Trophoblast cell (in vitro differentiated cells and primary cell): ENCODE measurements around the gene VWC2L.

Experiments
- DNase-seq, 2 donors: peaks; one replicate each; pipeline ENCODE4 v3.0.0-alpha.2; 2016
- H2AFZ ChIP-seq: 2 replicates; pipeline ENCODE4 v1.6.1; 2013; ENCODE audit warnings: low read length, moderate library complexity, mild to moderate bottlenecking; ENCODE audit not compliant: insufficient read depth, poor library complexity
- H2AK5ac ChIP-seq: 2 replicates; pipeline ENCODE4 v1.6.1; 2013; ENCODE audit warnings: mild to moderate bottlenecking, low read length
- H2BK120ac ChIP-seq: 2 replicates; pipeline ENCODE4 v1.6.1; 2013; ENCODE audit warnings: low read length, mild to moderate bottlenecking, moderate library complexity; ENCODE audit not compliant: insufficient read depth, poor library complexity
- H2BK12ac ChIP-seq: 2 replicates; pipeline ENCODE4 v1.6.1; 2013; ENCODE audit warnings: mild to moderate bottlenecking, low read length, moderate library complexity
- H2BK5ac ChIP-seq: 2 replicates; pipeline ENCODE4 v1.6.1; 2013; ENCODE audit warnings: low read length, low read depth, moderate library complexity, mild to moderate bottlenecking; ENCODE audit not compliant: poor library complexity
- H3K14ac ChIP-seq: 2 replicates; pipeline ENCODE4 v1.6.1; 2013; ENCODE audit warnings: mild to moderate bottlenecking, low read length
- H3K18ac ChIP-seq: 2 replicates; pipeline ENCODE4 v1.6.1; 2013; ENCODE audit warnings: mild to moderate bottlenecking, low read length
- H3K23ac ChIP-seq: 2 replicates; pipeline ENCODE4 v1.6.1; 2013; ENCODE audit warnings: low read length
- H3K27ac ChIP-seq: 2 replicates; pipeline ENCODE4 v1.5.1; 2013; ENCODE audit warnings: low read depth, mild to moderate bottlenecking, inconsistent platforms, low read length, moderate library complexity
- H3K27me3 ChIP-seq: 2 replicates; pipeline ENCODE4 v1.6.1; 2013; ENCODE audit warnings: inconsistent platforms, mild to moderate bottlenecking, low read length, moderate library complexity; ENCODE audit not compliant: insufficient read depth
- H3K36me3 ChIP-seq, 2 experiments: 1 replicate in 1 of 2; 2 replicates in 1 of 2; pipeline ENCODE4 v1.6.1; 2013; ENCODE audit warnings: low read length in 2 of 2, mild to moderate bottlenecking in 2 of 2, moderate library complexity in 1 of 2; ENCODE audit not compliant: insufficient read depth in 2 of 2, control insufficient read depth in 1 of 2
- H3K4ac ChIP-seq: 2 replicates; pipeline ENCODE4 v1.6.1; 2013; ENCODE audit warnings: low read depth, mild to moderate bottlenecking, low read length, moderate library complexity
- H3K4me1 ChIP-seq, 2 experiments: 1 replicate in 1 of 2; 2 replicates in 1 of 2; pipeline ENCODE4 v1.6.1; 2013; ENCODE audit warnings: low read length in 2 of 2, mild to moderate bottlenecking in 2 of 2, moderate library complexity in 1 of 2; ENCODE audit not compliant: insufficient read depth in 2 of 2, control insufficient read depth in 1 of 2
- H3K4me2 ChIP-seq: 2 replicates; pipeline ENCODE4 v1.6.1; 2013; ENCODE audit warnings: inconsistent platforms, mild to moderate bottlenecking, low read length, moderate library complexity
- H3K4me3 ChIP-seq: 2 replicates; pipeline ENCODE4 v1.5.1; 2013; ENCODE audit warnings: mild to moderate bottlenecking, low read depth, low read length, inconsistent platforms
- H3K79me1 ChIP-seq: one replicate; pipeline ENCODE4 v1.6.1; 2013; ENCODE audit warnings: low read length
- H3K79me2 ChIP-seq: 2 replicates; pipeline ENCODE4 v1.6.1; 2013; ENCODE audit warnings: low read length, mild to moderate bottlenecking; ENCODE audit not compliant: control insufficient read depth, insufficient read depth, poor library complexity
- H3K9ac ChIP-seq: 2 replicates; pipeline ENCODE4 v1.6.1; 2013; ENCODE audit warnings: mild to moderate bottlenecking, low read length
- H3K9me3 ChIP-seq: 2 replicates; pipeline ENCODE4 v1.6.1; 2013; ENCODE audit warnings: low read depth, mild to moderate bottlenecking, control low read depth, inconsistent platforms, low read length; ENCODE audit not compliant: insufficient read depth
- H4K12ac ChIP-seq: 2 replicates; pipeline ENCODE4 v1.6.1; 2013; ENCODE audit warnings: low read depth, mild to moderate bottlenecking, low read length, moderate library complexity
- H4K8ac ChIP-seq: 2 replicates; pipeline ENCODE4 v1.6.1; 2013; ENCODE audit warnings: low read depth, mild to moderate bottlenecking, low read length, moderate library complexity
- H4K91ac ChIP-seq: one replicate; pipeline ENCODE4 v1.6.1; 2013; ENCODE audit warnings: low read depth, mild to moderate bottlenecking, low read length, moderate library complexity
- WGBS: extraction: QIAGEN DNeasy Blood & Tissue Kit; methylation state at CpG from one replicate; pipeline ENCODE4 v1.1.7; 2013; ENCODE audit warnings: missing lambda C conversion rate; ENCODE audit not compliant: insufficient read length, insufficient coverage; ENCODE audit errors: extremely low coverage; 5-methylcytosine and 5-hydroxymethylcytosine counted together

The VWC2L gene

GRCh38 chr2:214380681-214381080 lies 30.2 kb upstream of the VWC2L start:
- no peaks in the 10 kb centered on the region for H3K79me1 ChIP-seq
- H4K12ac ChIP-seq = no peak overlapping the region
- no peak overlapping the region for H3K23ac ChIP-seq
- WGBS = no CpG with 5 or more reads among the region's 5 CpGs
- no peak overlapping the region for H3K27ac ChIP-seq
- H3K4me2 ChIP-seq = no peak overlapping the region
- no peaks in the 10 kb centered on the region for H3K9me3 ChIP-seq
- no peak overlapping the region for H2BK12ac ChIP-seq
- no peak overlapping the region for H2BK120ac ChIP-seq
- no peaks in the 10 kb centered on the region for H3K79me2 ChIP-seq
- no peak overlapping the region for H2BK5ac ChIP-seq
- DNase-seq = no peak
- H3K36me3 ChIP-seq = no peaks in the 10 kb centered on the region
- no peak overlapping the region for H2AFZ ChIP-seq
- no peaks in the 10 kb centered on the region for H3K4me1 ChIP-seq
- H2AK5ac ChIP-seq = no peak overlapping the region
- H3K4ac ChIP-seq = no peak overlapping the region
- no peak overlapping the region for H3K9ac ChIP-seq
- no peaks in the 10 kb centered on the region for H3K27me3 ChIP-seq
- H4K91ac ChIP-seq = no peak overlapping the region
- no peak overlapping the region for H3K14ac ChIP-seq
- no peak overlapping the region for H4K8ac ChIP-seq
- no peak overlapping the region for H3K18ac ChIP-seq
- no peak overlapping the region for H3K4me3 ChIP-seq

- no peak overlapping the region for H3K4me3 ChIP-seq
- H4K8ac ChIP-seq = no peak overlapping the region
- H3K36me3 ChIP-seq = no peaks in the 10 kb centered on the region
- no peak overlapping the region for H4K12ac ChIP-seq
- no peak overlapping the region for H2AFZ ChIP-seq
- no peak overlapping the region for H3K4ac ChIP-seq
- H3K9me3 ChIP-seq = no peaks in the 10 kb centered on the region
- H2AK5ac ChIP-seq = no peak overlapping the region
- H3K4me1 ChIP-seq = no peaks in the 10 kb centered on the region
- H3K79me1 ChIP-seq = no peaks in the 10 kb centered on the region
- no peak overlapping the region for H2BK5ac ChIP-seq
- no peak overlapping the region for H3K14ac ChIP-seq
- no peaks in the 10 kb centered on the region for H3K27me3 ChIP-seq
- no peak overlapping the region for H3K27ac ChIP-seq
- H3K9ac ChIP-seq = no peak overlapping the region
- no peak overlapping the region for H3K23ac ChIP-seq
- no peak overlapping the region for H3K4me2 ChIP-seq
- no peak for DNase-seq
- no peak overlapping the region for H3K18ac ChIP-seq
- no peak overlapping the region for H4K91ac ChIP-seq
- no peaks in the 10 kb centered on the region for H3K79me2 ChIP-seq
- WGBS = no CpG with 5 or more reads among the region's 2 CpGs
- no peak overlapping the region for H2BK12ac ChIP-seq
- no peak overlapping the region for H2BK120ac ChIP-seq
Observed at GRCh38 chr2:214382229-214382628, 28.6 kb upstream of the VWC2L start.

GRCh38 chr2:214386720-214387119 lies 24.1 kb upstream of the VWC2L start:
- H3K4ac ChIP-seq = no peak overlapping the region
- no peak overlapping the region for H3K9ac ChIP-seq
- no peak overlapping the region for H3K23ac ChIP-seq
- no peak overlapping the region for H3K27ac ChIP-seq
- no peak overlapping the region for H2BK120ac ChIP-seq
- H2BK12ac ChIP-seq = no peak overlapping the region
- no peak for DNase-seq
- no peak overlapping the region for H2BK5ac ChIP-seq
- no peaks in the 10 kb centered on the region for H3K9me3 ChIP-seq
- H4K91ac ChIP-seq = no peak overlapping the region
- H3K27me3 ChIP-seq = no peaks in the 10 kb centered on the region
- H2AFZ ChIP-seq = no peak overlapping the region
- no peak overlapping the region for H4K12ac ChIP-seq
- H3K18ac ChIP-seq = no peak overlapping the region
- no peak overlapping the region for H4K8ac ChIP-seq
- no peak overlapping the region for H3K4me3 ChIP-seq
- no peaks in the 10 kb centered on the region for H3K79me2 ChIP-seq
- no peak overlapping the region for H2AK5ac ChIP-seq
- H3K4me2 ChIP-seq = no peak overlapping the region
- no peaks in the 10 kb centered on the region for H3K79me1 ChIP-seq
- no peaks in the 10 kb centered on the region for H3K4me1 ChIP-seq
- WGBS = no CpG with 5 or more reads among the region's 2 CpGs
- no peaks in the 10 kb centered on the region for H3K36me3 ChIP-seq
- no peak overlapping the region for H3K14ac ChIP-seq

DNA sequence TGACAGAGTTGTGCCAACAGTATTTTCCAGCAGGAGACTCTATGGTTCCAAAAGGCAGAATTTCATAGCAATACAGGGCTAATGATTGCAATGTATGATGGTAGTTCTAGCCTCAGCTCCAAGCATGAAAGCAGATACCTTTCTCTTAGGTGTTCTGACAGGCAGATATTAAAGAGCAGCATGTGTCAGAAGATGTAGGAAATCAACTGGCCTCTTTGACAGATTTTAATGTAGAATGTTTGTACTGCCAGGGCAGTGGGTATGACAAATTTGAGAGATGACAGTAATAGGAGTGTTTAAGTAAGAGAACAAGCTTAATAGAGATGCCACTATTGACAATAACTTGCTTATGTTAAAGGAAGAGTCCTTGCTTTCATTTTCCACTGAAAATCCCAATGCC lies 21.5 kb upstream of the VWC2L start:
- Histone ChIP-seq H3K4me3 (no peak overlapping the region), H3K14ac (no peak overlapping the region), H3K27me3 (no peaks in the 10 kb centered on the region), H3K4me1 (no peaks in the 10 kb centered on the region), H2BK5ac (no peak overlapping the region), H2BK12ac (no peak overlapping the region), H3K79me2 (no peaks in the 10 kb centered on the region), H3K9ac (no peak overlapping the region), H3K36me3 (no peaks in the 10 kb centered on the region), H3K23ac (no peak overlapping the region), H3K27ac (no peak overlapping the region), H2AFZ (no peak overlapping the region), H2BK120ac (no peak overlapping the region), H3K79me1 (no peaks in the 10 kb centered on the region), H4K8ac (no peak overlapping the region), H3K18ac (no peak overlapping the region), H2AK5ac (no peak overlapping the region), H3K9me3 (no peaks in the 10 kb centered on the region), H3K4me2 (no peak overlapping the region), H3K4ac (no peak overlapping the region), H4K91ac (no peak overlapping the region), H4K12ac (no peak overlapping the region)
- no peak for DNase-seq

- no peak overlapping the region for H2BK5ac ChIP-seq
- no peaks in the 10 kb centered on the region for H3K9me3 ChIP-seq
- no peak overlapping the region for H3K14ac ChIP-seq
- no peak overlapping the region for H3K4me2 ChIP-seq
- H2BK120ac ChIP-seq = no peak overlapping the region
- H4K12ac ChIP-seq = no peak overlapping the region
- H3K4me1 ChIP-seq = no peaks in the 10 kb centered on the region
- no peak overlapping the region for H2AFZ ChIP-seq
- H3K36me3 ChIP-seq = no peaks in the 10 kb centered on the region
- no peak overlapping the region for H3K18ac ChIP-seq
- H3K9ac ChIP-seq = no peak overlapping the region
- H3K4ac ChIP-seq = no peak overlapping the region
- no peak overlapping the region for H4K8ac ChIP-seq
- H3K79me1 ChIP-seq = no peaks in the 10 kb centered on the region
- H3K4me3 ChIP-seq = no peak overlapping the region
- H3K23ac ChIP-seq = no peak overlapping the region
- no peaks in the 10 kb centered on the region for H3K27me3 ChIP-seq
- no peak overlapping the region for H3K27ac ChIP-seq
- no peak overlapping the region for H2AK5ac ChIP-seq
- no peak overlapping the region for H2BK12ac ChIP-seq
- no peak for DNase-seq
- no peaks in the 10 kb centered on the region for H3K79me2 ChIP-seq
- H4K91ac ChIP-seq = no peak overlapping the region
Observed at GRCh38 chr2:214393796-214394195, 17.1 kb upstream of the VWC2L start.
